NB4 (cell line): ENCODE results near the gene ITPR2.

Experiments used
- CTCF ChIP-seq: IDR thresholded peaks from one replicate; pipeline ENCODE4 v1.5.1; 2012; ENCODE audit warnings: low read depth, low read length
- MYC ChIP-seq: IDR thresholded peaks from 2 replicates; pipeline ENCODE4 v1.6.1; 2011; ENCODE audit warnings: low read depth, low read length
- POLR2A ChIP-seq: IDR thresholded peaks from 2 replicates; pipeline ENCODE4 v1.6.1; 2011; ENCODE audit warnings: mild to moderate bottlenecking; ENCODE audit not compliant: insufficient read length; ENCODE audit errors: extremely low read depth

GRCh38 chr12:26643532-26644315, 189.3 kb downstream of the ITPR2 start:
- TF ChIP-seq CTCF (no peak), MYC (no peak), POLR2A (no peak)
